ENCODE data around the gene SHROOM1. TPM values are rescaled to one million over a fixed set of nuclear protein-coding genes. Genes with fewer than 3 reads are reported as not detected.

The SHROOM1 gene
- total RNA-seq, 4 donors from 2014 or later, result 2.7 to 10.7 (median 3.7) TPM

- H3K36me3 ChIP-seq, result peaks cover 0 to 92% (median 10%) of the 10 kb centered on the region in 3 donors
- 77 to 79% methylated on average over 6 of the region's 6 CpGs for WGBS, 2 donors
- intact Hi-C loops (cut with DNase I), result loop anchor here (5.0 kb wide), 1 partner anchor 46 kb away; no protein-coding TSS in a partner anchor
These were observed 42.9 kb upstream of the SHROOM1 start, which contains the start of gene LEAP2 for GRCh38 chr5:132873119-132873929. Gene LEAP2 (plus strand): TSS chr5:132873668. CDS start chr5:132873695, 27 bp downstream.

GRCh38 chr5:132872788-132873118, 42.3 kb upstream of the SHROOM1 start:
- intact Hi-C loops (cut with DNase I), result loop anchor here (5.0 kb wide), 1 partner anchor 45 kb away; no protein-coding TSS in a partner anchor
- Histone ChIP-seq H3K27me3 (no peaks in the 10 kb centered on the region), H3K4me1 (peaks cover under 1 to 18% (median 4%) of the 10 kb centered on the region in 3 donors), H3K36me3 (peaks cover 0 to 92% (median 10%) of the 10 kb centered on the region in 3 donors), H3K4me3 (no peak overlapping the region), H3K9me3 (no peaks in the 10 kb centered on the region), H3K27ac (no peak overlapping the region)
- no peak for TF ChIP-seq POLR2A (IDR thresholded peaks at IDR 0.05)
- no peak for TF ChIP-seq CTCF (IDR thresholded peaks at IDR 0.05)
- WGBS, 2 donors, result 100% methylated on average over 1 of the region's 1 CpG
- DNase-seq, result no peak

More at GRCh38 chr5:132873119-132873929, 42.9 kb upstream of the SHROOM1 start, which contains the start of gene LEAP2:
- no peaks in the 10 kb centered on the region for H3K9me3 ChIP-seq
- H3K27me3 ChIP-seq, result no peaks in the 10 kb centered on the region
- no peak within 1 kb of the TSS for H3K4me3 ChIP-seq
- no peak within 1 kb of the TSS for H3K27ac ChIP-seq
- H3K4me1 ChIP-seq, result peaks cover 0 to 13% (median 0%) of the 10 kb centered on the region in 3 donors
- no peak for TF ChIP-seq CTCF (IDR thresholded peaks at IDR 0.05)
- TF ChIP-seq POLR2A (IDR thresholded peaks at IDR 0.05), result no peak
- no peak for DNase-seq

GRCh38 chr5:132871459-132872284, 41.2 kb upstream of the SHROOM1 start:
- H3K36me3 ChIP-seq, result peaks cover 0 to 84% (median 10%) of the 10 kb centered on the region in 3 donors
- DNase-seq, result no peak
- no peaks in the 10 kb centered on the region for H3K27me3 ChIP-seq
- WGBS, 2 donors, result 60 to 62% methylated on average over 5 of the region's 5 CpGs
- TF ChIP-seq CTCF (IDR thresholded peaks at IDR 0.05) (no peak), POLR2A (IDR thresholded peaks at IDR 0.05) (no peak)
- H3K9me3 ChIP-seq, result no peaks in the 10 kb centered on the region
- H3K4me1 ChIP-seq, result peaks cover 9 to 23% (median 10%) of the 10 kb centered on the region in 3 donors
- H3K27ac ChIP-seq, result no peak overlapping the region
- intact Hi-C loops (cut with DNase I), result loop anchor here (5.0 kb wide), 1 partner anchor 44 kb away; no protein-coding TSS in a partner anchor
- no peak overlapping the region for H3K4me3 ChIP-seq

- no peak for TF ChIP-seq POLR2A (IDR thresholded peaks at IDR 0.05)
- TF ChIP-seq CTCF (IDR thresholded peaks at IDR 0.05), result no peak
- Histone ChIP-seq H3K9me3 (no peaks in the 10 kb centered on the region), H3K27me3 (no peaks in the 10 kb centered on the region), H3K27ac (no peak overlapping the region), H3K36me3 (peaks cover 0 to 77% (median 10%) of the 10 kb centered on the region in 3 donors), H3K4me3 (no peak overlapping the region), H3K4me1 (peaks cover 10 to 24% (median 10%) of the 10 kb centered on the region in 3 donors)
- 59 to 75% methylated on average over 2 of the region's 2 CpGs for WGBS, 2 donors
- no peak for DNase-seq
- intact Hi-C loops (cut with DNase I), result loop anchor here (5.0 kb wide), 1 partner anchor 44 kb away; no protein-coding TSS in a partner anchor
These were observed 40.4 kb upstream of the SHROOM1 start for GRCh38 chr5:132870801-132871200.

Measured in esophagus squamous epithelium (tissue), 5 donors.